22Rv1 (cell line): Measurements from ENCODE around the gene FHAD1.

ENCODE experiments used
- CTCF ChIP-seq: fragments of 450-650 bp; IDR thresholded peaks from 2 replicates; pipeline ENCODE4 v1.5.1; 2017; ENCODE audit warnings: mild to moderate bottlenecking
- ZFX ChIP-seq: fragments of 450-650 bp; IDR thresholded peaks from 2 replicates; pipeline ENCODE4 v1.6.1; 2017; ENCODE audit warnings: antibody characterized with exemption, borderline replicate concordance

- TF ChIP-seq CTCF = no peak
- no peak for TF ChIP-seq ZFX
These were observed 90.8 kb downstream of the FHAD1 start for GRCh38 chr1:15337656-15338402.
